Keratinocyte (primary cell): ENCODE measurements around the gene HPSE2. TPM values are rescaled to one million over a fixed set of nuclear protein-coding genes. Genes with fewer than 3 reads are reported as not detected.

Experiments used
- DNase-seq: peaks from one replicate; pipeline ENCODE4 v3.0.0-alpha.2; 2011; ENCODE audit warnings: low read depth, missing footprints, low spot score
- FAIRE-seq: peaks from 2 replicates; lab custom pipeline; 2011; peaks lifted over from hg19 to GRCh38; lab: Jason Lieb, UNC
- H2AFZ ChIP-seq: 2 replicates; pipeline ENCODE4 v1.6.0; 2012; ENCODE audit warnings: low read length, control low read depth, inconsistent platforms; ENCODE audit not compliant: control insufficient read depth
- H3K27ac ChIP-seq: 2 replicates; pipeline ENCODE4 v1.5.1; 2011; ENCODE audit warnings: low read length; ENCODE audit not compliant: control insufficient read depth, insufficient read depth
- H3K27me3 ChIP-seq: 3 replicates; pipeline ENCODE4 v1.6.0; 2011; ENCODE audit warnings: low read length; ENCODE audit not compliant: control insufficient read depth, insufficient read depth; ENCODE audit errors: extremely low read depth
- H3K36me3 ChIP-seq, 2 experiments: 2 replicates in 1 of 2; 3 replicates in 1 of 2; pipeline ENCODE4 v1.5.1; 2011; ENCODE audit warnings: low read length in 2 of 2, mild to moderate bottlenecking in 1 of 2; ENCODE audit not compliant: control insufficient read depth in 2 of 2, insufficient read depth in 2 of 2; ENCODE audit errors: extremely low read depth in 1 of 2
- H3K4me1 ChIP-seq: 3 replicates; pipeline ENCODE4 v1.5.1; 2011; ENCODE audit warnings: low read length; ENCODE audit not compliant: control insufficient read depth, insufficient read depth; ENCODE audit errors: extremely low read depth
- H3K4me2 ChIP-seq: 3 replicates; pipeline ENCODE4 v1.6.0; 2011; ENCODE audit warnings: low read depth, low read length; ENCODE audit not compliant: control insufficient read depth, insufficient read depth; ENCODE audit errors: extremely low read depth
- H3K4me3 ChIP-seq, 3 experiments: fragments of 200-600 bp in 1 of 3; sonication (generic) in 1 of 3; 2 replicates in 2 of 3; 3 replicates in 1 of 3; pipeline ENCODE4 v1.5.1; 2011 to 2016; ENCODE audit warnings: low read length in 3 of 3, mild to moderate bottlenecking in 3 of 3, control low read depth in 2 of 3, inconsistent platforms in 1 of 3, low read depth in 1 of 3, mixed read lengths in 1 of 3, mixed run types in 1 of 3, moderate library complexity in 1 of 3; ENCODE audit not compliant: control insufficient read depth in 2 of 3, insufficient read depth in 2 of 3; ENCODE audit errors: extremely low read depth in 1 of 3
- H3K79me2 ChIP-seq: 2 replicates; pipeline ENCODE4 v1.6.0; 2012; ENCODE audit warnings: low read length; ENCODE audit not compliant: control insufficient read depth, insufficient read depth
- H3K9ac ChIP-seq: 3 replicates; pipeline ENCODE4 v1.6.0; 2011; ENCODE audit warnings: low read length; ENCODE audit not compliant: control insufficient read depth, insufficient read depth; ENCODE audit errors: extremely low read depth
- H3K9me1 ChIP-seq: 3 replicates; pipeline ENCODE4 v1.6.0; 2011; ENCODE audit warnings: low read length; ENCODE audit not compliant: control insufficient read depth, insufficient read depth; ENCODE audit errors: extremely low read depth
- H3K9me3 ChIP-seq: 2 replicates; pipeline ENCODE4 v1.5.1; 2012; ENCODE audit warnings: low read depth, low read length; ENCODE audit not compliant: control insufficient read depth
- H4K20me1 ChIP-seq: 3 replicates; pipeline ENCODE4 v1.6.0; 2011; ENCODE audit warnings: low read length; ENCODE audit not compliant: control insufficient read depth, insufficient read depth; ENCODE audit errors: extremely low read depth
- EZH2 ChIP-seq: IDR thresholded peaks from one replicate; pipeline ENCODE4 v1.6.1; 2012; ENCODE audit warnings: inconsistent platforms, mild to moderate bottlenecking, low read length, moderate library complexity
- dilution Hi-C: fragments of 300-500 bp; cut with MboI; formaldehyde crosslinking; loops from one replicate; pipeline ENCODE4 v1.7.0; 2020; ENCODE audit warnings: low sequenced_read_pairs; ENCODE audit not compliant: extremely low pct_ligation_motif_present
- polyA plus RNA-seq, 5 experiments: library from polyadenylated mRNA; depleted of rRNA in 3 of 5; stranded (reverse) in 3 of 5; stranded (forward) in 1 of 5; unstranded in 1 of 5; fragments of >200 nt; gene quantifications; 1 replicate in 1 of 5; 2 replicates in 3 of 5; 3 replicates in 1 of 5; pipeline versions ENCODE4 v1.2.1 to v1.2.3, GENCODE V29; 2011 to 2012; ENCODE audit warnings: missing spikeins in 2 of 5, low read depth in 1 of 5, low replicate concordance in 1 of 5
- TF ChIP-seq, protein P1 (sequence below), 3 experiments: IDR thresholded peaks in 1 of 3; conservative IDR thresholded peaks in 1 of 3; optimal IDR thresholded peaks in 1 of 3; 2 replicates in 2 of 3; 3 replicates in 1 of 3; pipeline versions ENCODE3 to v1.5.1; 2011; ENCODE audit warnings: low read length in 3 of 3, mild to moderate bottlenecking in 3 of 3, moderate library complexity in 2 of 3, control low read depth in 1 of 3, inconsistent platforms in 1 of 3; ENCODE audit not compliant: insufficient read depth in 2 of 3; ENCODE audit errors: extremely low read depth in 1 of 3

HPSE2 gene
- polyA plus RNA-seq, 1 donor (not counting 4 experiments of a cell fraction or from before 2014, with no cell fraction given): 0.01 TPM

DNA sequence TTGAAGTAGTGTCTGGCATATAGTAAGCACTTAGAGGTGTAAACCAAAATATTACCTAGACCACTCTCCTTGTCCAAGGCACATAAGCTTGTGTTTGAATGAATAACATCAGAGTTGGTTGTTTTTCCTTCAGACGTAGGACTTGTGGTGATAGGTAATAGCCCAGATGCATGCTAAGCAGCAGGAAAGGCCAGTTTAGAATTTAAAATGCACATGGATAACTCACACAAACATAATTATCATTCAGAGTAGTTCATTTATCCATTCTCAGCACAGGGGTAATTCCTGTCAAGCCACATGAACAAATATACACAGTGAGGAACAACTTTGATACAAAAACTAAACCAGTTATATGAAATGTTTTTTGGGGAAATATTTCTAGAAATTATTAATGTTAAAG is 607.9 kb downstream of the HPSE2 start:
- Histone ChIP-seq H3K79me2 (no peaks in the 10 kb centered on the region), H3K4me2 (no peak overlapping the region), H4K20me1 (no peaks in the 10 kb centered on the region), H3K4me1 (no peaks in the 10 kb centered on the region), H3K27ac (no peak overlapping the region), H3K9me1 (no peaks in the 10 kb centered on the region), H3K9ac (no peak overlapping the region), H2AFZ (no peak overlapping the region), H3K27me3 (no peaks in the 10 kb centered on the region), H3K9me3 (no peaks in the 10 kb centered on the region), H3K36me3 (no peaks in the 10 kb centered on the region), H3K4me3 (no peak overlapping the region)
- dilution Hi-C loops: no loop called here
- DNase-seq: no peak
- TF ChIP-seq, protein P1, sequence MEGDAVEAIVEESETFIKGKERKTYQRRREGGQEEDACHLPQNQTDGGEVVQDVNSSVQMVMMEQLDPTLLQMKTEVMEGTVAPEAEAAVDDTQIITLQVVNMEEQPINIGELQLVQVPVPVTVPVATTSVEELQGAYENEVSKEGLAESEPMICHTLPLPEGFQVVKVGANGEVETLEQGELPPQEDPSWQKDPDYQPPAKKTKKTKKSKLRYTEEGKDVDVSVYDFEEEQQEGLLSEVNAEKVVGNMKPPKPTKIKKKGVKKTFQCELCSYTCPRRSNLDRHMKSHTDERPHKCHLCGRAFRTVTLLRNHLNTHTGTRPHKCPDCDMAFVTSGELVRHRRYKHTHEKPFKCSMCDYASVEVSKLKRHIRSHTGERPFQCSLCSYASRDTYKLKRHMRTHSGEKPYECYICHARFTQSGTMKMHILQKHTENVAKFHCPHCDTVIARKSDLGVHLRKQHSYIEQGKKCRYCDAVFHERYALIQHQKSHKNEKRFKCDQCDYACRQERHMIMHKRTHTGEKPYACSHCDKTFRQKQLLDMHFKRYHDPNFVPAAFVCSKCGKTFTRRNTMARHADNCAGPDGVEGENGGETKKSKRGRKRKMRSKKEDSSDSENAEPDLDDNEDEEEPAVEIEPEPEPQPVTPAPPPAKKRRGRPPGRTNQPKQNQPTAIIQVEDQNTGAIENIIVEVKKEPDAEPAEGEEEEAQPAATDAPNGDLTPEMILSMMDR (optimal IDR thresholded peaks at IDR 0.05 in 1 of 3, IDR thresholded peaks at IDR 0.05 in 1 of 3, conservative IDR thresholded peaks at IDR 0.05 in 1 of 3; ENCODE audit: extremely low read depth in 1 of 3, insufficient read depth in 2 of 3, low read length in 3 of 3): no peak
- no peak for TF ChIP-seq EZH2
- FAIRE-seq: no peak

DNA sequence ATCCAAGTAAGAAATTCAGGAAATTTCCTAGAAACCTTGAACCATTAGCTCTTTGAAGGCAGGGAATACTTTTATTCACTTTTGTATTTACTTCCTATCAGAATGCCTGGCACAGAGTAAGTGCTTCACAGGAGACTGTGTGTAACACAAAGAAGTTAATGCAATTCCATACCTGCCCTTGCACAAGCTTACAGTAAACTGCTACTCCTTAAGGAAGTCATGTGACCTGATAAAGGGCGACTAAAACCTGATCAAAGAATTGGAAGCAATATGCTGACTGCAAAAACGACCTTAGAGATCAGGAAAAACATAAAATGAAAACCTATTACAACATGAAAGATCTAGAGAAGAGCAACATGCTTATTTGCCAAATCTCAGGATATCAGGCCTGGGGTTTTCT is 610.7 kb downstream of the HPSE2 start:
- Histone ChIP-seq H3K9me3 (no peaks in the 10 kb centered on the region), H3K27me3 (no peaks in the 10 kb centered on the region), H3K79me2 (no peaks in the 10 kb centered on the region), H4K20me1 (no peaks in the 10 kb centered on the region), H3K36me3 (no peaks in the 10 kb centered on the region), H3K4me1 (no peaks in the 10 kb centered on the region), H3K27ac (no peak overlapping the region), H3K9ac (no peak overlapping the region), H3K4me3 (no peak overlapping the region), H3K4me2 (no peak overlapping the region), H2AFZ (no peak overlapping the region), H3K9me1 (no peaks in the 10 kb centered on the region)
- TF ChIP-seq, protein P1 (optimal IDR thresholded peaks at IDR 0.05 in 1 of 3, IDR thresholded peaks at IDR 0.05 in 1 of 3, conservative IDR thresholded peaks at IDR 0.05 in 1 of 3; ENCODE audit: extremely low read depth in 1 of 3, insufficient read depth in 2 of 3, low read length in 3 of 3): no peak
- no peak for TF ChIP-seq EZH2
- DNase-seq (no peak), FAIRE-seq (no peak)
- dilution Hi-C loops: no loop called here
